Measurements from ENCODE around the gene LRRC2.

GRCh38 chr3:46566040-46566641 is at the start of gene LRRC2:
- no peak for TF ChIP-seq POLR2A (IDR thresholded peaks at IDR 0.05)
- TF ChIP-seq, protein P1, sequence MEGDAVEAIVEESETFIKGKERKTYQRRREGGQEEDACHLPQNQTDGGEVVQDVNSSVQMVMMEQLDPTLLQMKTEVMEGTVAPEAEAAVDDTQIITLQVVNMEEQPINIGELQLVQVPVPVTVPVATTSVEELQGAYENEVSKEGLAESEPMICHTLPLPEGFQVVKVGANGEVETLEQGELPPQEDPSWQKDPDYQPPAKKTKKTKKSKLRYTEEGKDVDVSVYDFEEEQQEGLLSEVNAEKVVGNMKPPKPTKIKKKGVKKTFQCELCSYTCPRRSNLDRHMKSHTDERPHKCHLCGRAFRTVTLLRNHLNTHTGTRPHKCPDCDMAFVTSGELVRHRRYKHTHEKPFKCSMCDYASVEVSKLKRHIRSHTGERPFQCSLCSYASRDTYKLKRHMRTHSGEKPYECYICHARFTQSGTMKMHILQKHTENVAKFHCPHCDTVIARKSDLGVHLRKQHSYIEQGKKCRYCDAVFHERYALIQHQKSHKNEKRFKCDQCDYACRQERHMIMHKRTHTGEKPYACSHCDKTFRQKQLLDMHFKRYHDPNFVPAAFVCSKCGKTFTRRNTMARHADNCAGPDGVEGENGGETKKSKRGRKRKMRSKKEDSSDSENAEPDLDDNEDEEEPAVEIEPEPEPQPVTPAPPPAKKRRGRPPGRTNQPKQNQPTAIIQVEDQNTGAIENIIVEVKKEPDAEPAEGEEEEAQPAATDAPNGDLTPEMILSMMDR (IDR thresholded peaks at IDR 0.05) = no peak

Measured in adrenal gland (tissue), 5 donors.